HepG2 (cell line): ENCODE results near the gene CYP21A2. TPM values are rescaled to one million over a fixed set of nuclear protein-coding genes. Genes with fewer than 3 reads are reported as not detected.

Experiments used
- ATAC-seq: fragments of 200-7000 bp; cut with Tn5 transposase; 3 replicates; pipeline ENCODE4 v1.9.1; 2020; ENCODE audit warnings: mild to moderate bottlenecking, moderate library complexity
- BruUV-seq: library from RNA; stranded (reverse); fragments of 400-500 nt; replicated peaks from 2 replicates; lab custom pipeline; 2021; lab: Mats Ljungman, UMichigan
- CTCF ChIA-PET: fragments of 300-600 bp; formaldehyde crosslinking; extraction: SDS; loops from one replicate; lab custom pipeline; 2021; ENCODE audit warnings: low total read pairs, inconsistent platforms, low intra/inter-chr PET ratio; lab: Yijun Ruan, JAX
- POLR2A ChIA-PET: fragments of 350-600 bp; sonication (Branson Sonifier 250); formaldehyde crosslinking; loops from one replicate; lab custom pipeline; 2020; ENCODE audit warnings: antibody characterized with exemption, inconsistent platforms; lab: Yijun Ruan, JAX
- DNase-seq: peaks from one replicate; pipeline ENCODE4 v3.0.0-alpha.2; 2015; ENCODE audit warnings: low spot score
- FAIRE-seq: peaks from 3 replicates; lab custom pipeline; 2011; peaks lifted over from hg19 to GRCh38; lab: Jason Lieb, UNC
- H2AFZ ChIP-seq: one replicate; pipeline ENCODE4 v1.6.1; 2011; ENCODE audit warnings: low read length, inconsistent platforms
- H3K27ac ChIP-seq: fragments of 300-600 bp; 3 replicates; pipeline ENCODE4 v1.8.0; 2011; ENCODE audit warnings: mixed run types, mild to moderate bottlenecking, mixed read lengths, low read length, inconsistent platforms; ENCODE audit not compliant: insufficient read depth; ENCODE audit errors: extremely low read length
- H3K27me3 ChIP-seq, 2 experiments: fragments of 200-600 bp in 1 of 2; 2 replicates in 1 of 2; 3 replicates in 1 of 2; pipeline versions ENCODE4 v1.6.0 to v1.8.0; 2011; ENCODE audit warnings: low read length in 2 of 2, mild to moderate bottlenecking in 2 of 2, moderate library complexity in 2 of 2, inconsistent platforms in 1 of 2; ENCODE audit not compliant: insufficient read depth in 2 of 2, control insufficient read depth in 1 of 2
- H3K36me3 ChIP-seq, 2 experiments: fragments of 200-600 bp in 1 of 2; replicated peaks in 1 of 2; 2 replicates in 1 of 2; 3 replicates in 1 of 2; pipeline versions ENCODE4 v1.5.1 to v1.8.0; 2011; ENCODE audit warnings: low read length in 2 of 2, inconsistent platforms in 1 of 2; ENCODE audit not compliant: insufficient read depth in 2 of 2, control insufficient read depth in 1 of 2
- H3K4me1 ChIP-seq: 2 replicates; pipeline ENCODE4 v1.5.1; 2012; ENCODE audit warnings: low read length, inconsistent platforms; ENCODE audit not compliant: insufficient read depth
- H3K4me2 ChIP-seq: 2 replicates; pipeline ENCODE4 v1.6.0; 2011; ENCODE audit warnings: low read depth, low read length, inconsistent platforms
- H3K4me3 ChIP-seq, 3 experiments: fragments of 200-600 bp in 1 of 3; sonication (generic), shearing (Covaris generic) in 1 of 3; replicated peaks in 1 of 3; 2 replicates each; pipeline ENCODE4 v1.5.1; 2011 to 2016; ENCODE audit warnings: low read length in 3 of 3, inconsistent platforms in 2 of 3, low read depth in 2 of 3, mild to moderate bottlenecking in 2 of 3, control low read depth in 1 of 3, mixed read lengths in 1 of 3; ENCODE audit not compliant: insufficient read depth in 1 of 3
- H3K79me2 ChIP-seq: one replicate; pipeline ENCODE4 v1.6.1; 2011; ENCODE audit warnings: low read length, inconsistent platforms; ENCODE audit not compliant: insufficient read depth
- H3K9ac ChIP-seq: 2 replicates; pipeline ENCODE4 v1.6.0; 2011; ENCODE audit warnings: mild to moderate bottlenecking, low read depth, low read length, inconsistent platforms; ENCODE audit not compliant: insufficient read depth
- H3K9me3 ChIP-seq: 2 replicates; pipeline ENCODE4 v1.5.1; 2012; ENCODE audit warnings: mild to moderate bottlenecking, low read length
- H4K20me1 ChIP-seq: 2 replicates; pipeline ENCODE4 v1.6.0; 2011; ENCODE audit warnings: inconsistent platforms, mild to moderate bottlenecking, low read length, moderate library complexity; ENCODE audit not compliant: insufficient read depth
- HNRNPL ChIP-seq: fragments of 200-400 bp; formaldehyde crosslinking; IDR thresholded peaks from 2 replicates; pipeline ENCODE4 v1.6.1; 2017; ENCODE audit warnings: mild to moderate bottlenecking, low read depth, low read length
- SAP130 ChIP-seq: IDR thresholded peaks from 2 replicates; pipeline ENCODE4 v1.6.1; 2016; ENCODE audit warnings: low read depth
- TBX3 ChIP-seq: fragments of 450-650 bp; IDR thresholded peaks from 2 replicates; pipeline ENCODE4 v1.6.1; 2017; ENCODE audit warnings: antibody characterized with exemption, mild to moderate bottlenecking, inconsistent platforms, borderline replicate concordance
- ZFP36 ChIP-seq: fragments of 150-350 bp; IDR thresholded peaks from 2 replicates; pipeline ENCODE4 v1.6.1; 2018; ENCODE audit warnings: borderline replicate concordance, low read length, low read depth; ENCODE audit not compliant: partially characterized antibody
- ZNF326 ChIP-seq: sonication (generic); formaldehyde crosslinking; IDR thresholded peaks from 2 replicates; pipeline ENCODE4 v1.4.0; 2020; ENCODE audit warnings: missing genetic modification reagents, borderline replicate concordance
- WGBS: methylation state at CpG from one replicate; pipeline ENCODE4 v1.1.6; 2017; ENCODE audit warnings: low lambda C conversion rate; 5-methylcytosine and 5-hydroxymethylcytosine counted together
- in situ Hi-C: cut with HindIII; loops from 2 replicates; pipeline ENCODE4 v1.10.0; 2017; ENCODE audit warnings: low pct_unique_long_range_greater_than_20kb; ENCODE audit not compliant: extremely low pct_ligation_motif_present
- intact Hi-C: fragments of 100-400 bp; cut with micrococcal nuclease; formaldehyde crosslinking; loops from one replicate; pipeline ENCODE4 v1.10.0; 2022; ENCODE audit not compliant: unreplicated experiment
- polyA plus RNA-seq, 8 experiments: library from polyadenylated mRNA; depleted of rRNA in 3 of 8; stranded (reverse) in 7 of 8; unstranded in 1 of 8; fragments of >200 nt; fragmentation: Illumina TruSeq in 4 of 8; extraction: Trizol in 4 of 8; gene quantifications; 2 replicates each; pipeline versions ENCODE4 v1.2.1 to v1.2.3, GENCODE V29; 2011 to 2016; ENCODE audit warnings: low read depth in 4 of 8, missing spikeins in 1 of 8, mixed read lengths in 1 of 8; ENCODE audit not compliant: insufficient read depth in 1 of 8
- total RNA-seq, 5 experiments: library from RNA; depleted of rRNA; stranded (reverse); fragments of >200 nt; fragmentation: Illumina TruSeq; extraction: Trizol; gene quantifications; 2 replicates each; pipeline ENCODE4 v1.2.3, GENCODE V29; 2016; ENCODE audit warnings: low read depth in 1 of 5
- TF ChIP-seq, protein P1 (sequence below): IDR thresholded peaks from 2 replicates; pipeline ENCODE4 v1.6.1; 2012; ENCODE audit warnings: inconsistent platforms
- TF ChIP-seq, protein P2 (sequence below): sonication (generic); formaldehyde crosslinking; IDR thresholded peaks from 2 replicates; pipeline ENCODE4 v1.4.0; 2020; ENCODE audit warnings: mild to moderate bottlenecking, missing genetic modification reagents
- TF ChIP-seq, protein P3 (sequence below): sonication (generic); formaldehyde crosslinking; IDR thresholded peaks from 2 replicates; pipeline ENCODE4 v1.5.0; 2020; ENCODE audit warnings: mild to moderate bottlenecking, missing genetic modification reagents, borderline replicate concordance
- TF ChIP-seq, protein P4 (sequence below): sonication (generic); formaldehyde crosslinking; IDR thresholded peaks from 2 replicates; pipeline ENCODE4 v1.4.0; 2020; ENCODE audit warnings: mild to moderate bottlenecking, missing genetic modification reagents

Gene CYP21A2
- total and polyA plus RNA-seq, 2 of the 13 experiments (the other 11 are each of a cell fraction or from before 2014, with no cell fraction given) = 1.5 to 6.3 TPM

DNA sequence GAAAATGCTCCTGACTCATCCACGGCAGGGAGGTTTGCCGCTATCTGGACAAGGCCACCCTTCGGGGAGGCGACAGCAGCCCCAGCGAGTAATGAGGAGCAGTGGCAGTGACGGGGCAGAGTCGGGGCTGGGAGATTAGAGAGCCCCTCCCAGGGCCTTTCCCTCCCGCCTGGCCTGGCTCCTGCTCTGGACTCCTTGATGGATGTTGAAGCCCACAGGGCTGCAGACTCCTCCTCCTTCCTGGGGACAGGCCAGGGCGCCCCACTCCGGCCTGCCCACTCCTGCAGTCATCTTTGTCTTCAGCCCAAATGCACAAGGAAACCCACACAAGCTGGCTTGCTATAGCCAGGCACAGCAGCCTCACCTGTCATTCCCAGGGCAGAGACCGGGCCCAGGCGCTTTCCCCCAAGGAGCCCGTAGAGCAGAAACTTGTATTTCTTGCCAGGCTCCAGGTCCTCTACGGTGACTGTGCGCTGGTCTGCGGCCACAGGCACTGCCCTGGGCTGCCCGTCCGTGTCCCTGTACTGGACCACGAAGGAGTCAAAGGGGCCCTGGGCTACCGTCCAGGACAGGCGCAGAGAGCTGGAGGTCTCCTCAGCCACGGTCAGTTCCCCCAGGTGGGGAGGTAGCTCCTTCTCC is 7.7 kb downstream of the CYP21A2 start:
- no peak overlapping the region for H2AFZ ChIP-seq
- in situ Hi-C loops = no loop called here
- DNase-seq (no peak), FAIRE-seq (no peak), ATAC-seq (no peak)
- H3K27ac ChIP-seq = no peak overlapping the region
- H3K4me1 ChIP-seq = peaks cover 39% of the 10 kb centered on the region
- no TSS peak for BruUV-seq
- H4K20me1 ChIP-seq = no peaks in the 10 kb centered on the region
- peak overlapping the region; percentile 74; the same call in 1 of the 2 replicates for H3K4me2 ChIP-seq
- no peaks in the 10 kb centered on the region for H3K79me2 ChIP-seq
- no peaks in the 10 kb centered on the region for H3K36me3 ChIP-seq
- TF ChIP-seq HNRNPL = 0 out of 2 replicates have a peak, but pooled peaks have one; percentile 28
- TF ChIP-seq ZFP36 = no peak
- TF ChIP-seq TBX3 = no peak
- no peak overlapping the region for H3K4me3 ChIP-seq
- H3K9ac ChIP-seq = no peak overlapping the region
- intact Hi-C loops = no loop called here
- POLR2A ChIA-PET = no interaction called here
- no peaks in the 10 kb centered on the region for H3K9me3 ChIP-seq
- peaks cover 7 to 10% of the 10 kb centered on the region in 2 experiments; a peak in 2 of 5 replicates for H3K27me3 ChIP-seq
- 64% methylated on average over 20 of the region's 22 CpGs for WGBS
- CTCF ChIA-PET = no interaction called here

DNA sequence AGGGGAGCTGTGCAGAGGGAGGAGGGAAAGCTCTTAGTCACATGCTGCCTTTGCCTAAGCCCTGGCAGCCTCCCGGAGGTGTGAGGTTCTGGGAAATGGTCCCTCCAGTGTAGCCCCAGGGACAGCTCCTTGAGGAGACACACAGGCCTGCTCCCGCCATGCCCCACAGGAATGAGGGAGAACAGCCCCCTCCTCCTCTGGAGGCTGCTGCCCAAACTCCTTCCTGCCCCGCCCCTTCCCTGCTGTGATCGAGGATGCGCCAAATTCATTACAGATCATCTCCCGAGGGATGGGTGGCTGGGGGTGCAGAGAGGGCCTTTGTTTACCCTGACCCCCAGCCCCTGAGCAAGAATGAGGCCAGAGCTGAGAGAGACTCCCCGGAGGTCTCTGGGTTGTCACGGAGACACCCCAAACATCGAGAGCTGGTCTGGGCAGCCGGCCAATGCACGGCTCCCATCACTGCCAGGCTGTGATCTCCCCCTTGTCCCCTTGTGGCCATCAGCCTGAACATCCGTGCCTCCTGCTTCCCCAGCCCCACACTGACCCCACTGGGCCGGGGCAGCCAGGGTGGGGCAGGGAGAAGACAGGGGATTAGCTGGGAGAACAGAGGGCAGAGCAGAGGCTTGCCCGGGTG is 8.4 kb downstream of the CYP21A2 start:
- WGBS = 30% methylated on average over 14 of the region's 14 CpGs
- intact Hi-C loops = no loop called here
- Histone ChIP-seq H3K36me3 (no peaks in the 10 kb centered on the region), H3K27me3 (peaks cover 9 to 17% of the 10 kb centered on the region in 2 experiments; a peak in 3 of 5 replicates), H3K4me2 (peak overlapping the region; percentile 74; the same call in 1 of the 2 replicates), H3K27ac (no peak overlapping the region)
- TF ChIP-seq, protein P1, sequence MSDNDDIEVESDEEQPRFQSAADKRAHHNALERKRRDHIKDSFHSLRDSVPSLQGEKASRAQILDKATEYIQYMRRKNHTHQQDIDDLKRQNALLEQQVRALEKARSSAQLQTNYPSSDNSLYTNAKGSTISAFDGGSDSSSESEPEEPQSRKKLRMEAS = peak; percentile 38; the same call in 1 of the 2 replicates
- TF ChIP-seq, protein P2, sequence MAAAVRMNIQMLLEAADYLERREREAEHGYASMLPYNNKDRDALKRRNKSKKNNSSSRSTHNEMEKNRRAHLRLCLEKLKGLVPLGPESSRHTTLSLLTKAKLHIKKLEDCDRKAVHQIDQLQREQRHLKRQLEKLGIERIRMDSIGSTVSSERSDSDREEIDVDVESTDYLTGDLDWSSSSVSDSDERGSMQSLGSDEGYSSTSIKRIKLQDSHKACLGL = 0 out of 2 replicates have a peak, but pooled peaks have one; percentile 40
- TF ChIP-seq ZNF326 (CRISPR knock-in tag) (no peak), SAP130 (CRISPR knock-in tag) (no peak)
- TF ChIP-seq, protein P3, sequence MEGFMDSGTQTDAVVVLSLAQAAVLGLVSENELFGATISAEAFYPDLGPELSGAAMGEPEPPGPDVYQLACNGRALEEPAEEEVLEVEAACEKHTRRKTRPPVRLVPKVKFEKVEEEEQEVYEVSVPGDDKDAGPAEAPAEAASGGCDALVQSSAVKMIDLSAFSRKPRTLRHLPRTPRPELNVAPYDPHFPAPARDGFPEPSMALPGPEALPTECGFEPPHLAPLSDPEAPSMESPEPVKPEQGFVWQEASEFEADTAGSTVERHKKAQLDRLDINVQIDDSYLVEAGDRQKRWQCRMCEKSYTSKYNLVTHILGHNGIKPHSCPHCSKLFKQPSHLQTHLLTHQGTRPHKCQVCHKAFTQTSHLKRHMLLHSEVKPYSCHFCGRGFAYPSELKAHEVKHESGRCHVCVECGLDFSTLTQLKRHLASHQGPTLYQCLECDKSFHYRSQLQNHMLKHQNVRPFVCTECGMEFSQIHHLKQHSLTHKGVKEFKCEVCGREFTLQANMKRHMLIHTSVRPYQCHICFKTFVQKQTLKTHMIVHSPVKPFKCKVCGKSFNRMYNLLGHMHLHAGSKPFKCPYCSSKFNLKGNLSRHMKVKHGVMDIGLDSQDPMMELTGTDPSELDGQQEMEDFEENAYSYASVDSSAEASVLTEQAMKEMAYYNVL (CRISPR knock-in tag) = 0 out of 2 replicates have a peak, but pooled peaks have one; percentile 24
- TF ChIP-seq, protein P4, sequence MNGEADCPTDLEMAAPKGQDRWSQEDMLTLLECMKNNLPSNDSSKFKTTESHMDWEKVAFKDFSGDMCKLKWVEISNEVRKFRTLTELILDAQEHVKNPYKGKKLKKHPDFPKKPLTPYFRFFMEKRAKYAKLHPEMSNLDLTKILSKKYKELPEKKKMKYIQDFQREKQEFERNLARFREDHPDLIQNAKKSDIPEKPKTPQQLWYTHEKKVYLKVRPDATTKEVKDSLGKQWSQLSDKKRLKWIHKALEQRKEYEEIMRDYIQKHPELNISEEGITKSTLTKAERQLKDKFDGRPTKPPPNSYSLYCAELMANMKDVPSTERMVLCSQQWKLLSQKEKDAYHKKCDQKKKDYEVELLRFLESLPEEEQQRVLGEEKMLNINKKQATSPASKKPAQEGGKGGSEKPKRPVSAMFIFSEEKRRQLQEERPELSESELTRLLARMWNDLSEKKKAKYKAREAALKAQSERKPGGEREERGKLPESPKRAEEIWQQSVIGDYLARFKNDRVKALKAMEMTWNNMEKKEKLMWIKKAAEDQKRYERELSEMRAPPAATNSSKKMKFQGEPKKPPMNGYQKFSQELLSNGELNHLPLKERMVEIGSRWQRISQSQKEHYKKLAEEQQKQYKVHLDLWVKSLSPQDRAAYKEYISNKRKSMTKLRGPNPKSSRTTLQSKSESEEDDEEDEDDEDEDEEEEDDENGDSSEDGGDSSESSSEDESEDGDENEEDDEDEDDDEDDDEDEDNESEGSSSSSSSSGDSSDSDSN (CRISPR knock-in tag) = peak; percentile 16; the same call in 1 of the 2 replicates
- TF ChIP-seq, all 625 proteins: peak for 4
- DNase-seq = peak; percentile 31
- no peaks in the 10 kb centered on the region for H3K79me2 ChIP-seq
- no peak overlapping the region; a peak in 1 of 6 replicates for H3K4me3 ChIP-seq
- H3K4me1 ChIP-seq = peaks cover 39% of the 10 kb centered on the region
- no peak overlapping the region for H2AFZ ChIP-seq
- H3K9me3 ChIP-seq = no peaks in the 10 kb centered on the region
- FAIRE-seq = no peak
- BruUV-seq = no TSS peak
- CTCF ChIA-PET = no interaction called here
- POLR2A ChIA-PET = interaction anchor here (1.4 kb wide), 1 partner anchor 924 kb away, joined by 3 read pairs; no protein-coding TSS in a partner anchor
- no peaks in the 10 kb centered on the region for H4K20me1 ChIP-seq
- H3K9ac ChIP-seq = no peak overlapping the region
- in situ Hi-C loops = no loop called here
- ATAC-seq = peak; percentile 10
